Esophagus muscularis mucosa (tissue), 3 donors: ENCODE data around the gene TOR1AIP2.

ENCODE experiments used
- CTCF ChIP-seq, 3 experiments: fragments of 200-600 bp in 2 of 3; fragments of 450-650 bp in 1 of 3; sonication (generic) in 2 of 3; IDR thresholded peaks; one replicate each; pipeline ENCODE4 v1.5.1; 2017 to 2019; ENCODE audit warnings: antibody characterized with exemption in 3 of 3, mild to moderate bottlenecking in 2 of 3, moderate library complexity in 1 of 3
- POLR2AphosphoS5 ChIP-seq, 2 donors: sonication (generic); formaldehyde crosslinking; IDR thresholded peaks; one replicate each; pipeline ENCODE4 v1.6.1; 2017; ENCODE audit warnings: antibody characterized with exemption in 2 of 2

DNA sequence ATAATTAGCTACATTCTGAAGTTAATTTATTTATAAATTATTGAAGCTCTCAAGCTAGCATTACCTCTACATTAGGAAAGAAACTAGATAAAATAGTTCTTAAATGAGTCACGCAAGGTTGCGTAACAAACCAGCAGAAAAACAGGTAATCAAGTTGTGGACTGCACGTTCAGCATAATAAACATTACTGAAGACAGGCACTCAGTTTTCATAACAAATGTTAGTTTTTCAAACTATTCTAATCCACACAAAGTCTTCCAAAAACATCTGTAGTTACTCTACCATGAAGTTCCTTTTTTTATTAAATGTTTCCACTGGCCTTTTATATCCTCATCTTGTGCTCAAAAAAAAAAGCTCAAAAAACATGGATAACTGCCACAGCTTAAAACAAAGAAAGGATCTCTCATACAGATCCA, 1.3 kb downstream of the TOR1AIP2 start:
- TF ChIP-seq CTCF (IDR thresholded peaks at IDR 0.05) (no peak), POLR2AphosphoS5 (IDR thresholded peaks at IDR 0.05) (no peak)
